GM12864 (cell line): ENCODE measurements around the gene TAAR2.

ENCODE experiments used
- DNase-seq: peaks from one replicate; pipeline ENCODE4 v3.0.0-alpha.2; 2011; ENCODE audit warnings: low read depth
- H3K4me3 ChIP-seq: 2 replicates; pipeline ENCODE4 v1.5.1; 2011; ENCODE audit warnings: mild to moderate bottlenecking, low read depth, low read length, control low read depth
- TF ChIP-seq, protein P1 (sequence below): IDR thresholded peaks from 2 replicates; pipeline ENCODE4 v1.5.1; 2011; ENCODE audit warnings: low read depth, mild to moderate bottlenecking, moderate library complexity, low read length, control low read depth, inconsistent platforms; ENCODE audit errors: missing control alignments

Gene TAAR2

DNA sequence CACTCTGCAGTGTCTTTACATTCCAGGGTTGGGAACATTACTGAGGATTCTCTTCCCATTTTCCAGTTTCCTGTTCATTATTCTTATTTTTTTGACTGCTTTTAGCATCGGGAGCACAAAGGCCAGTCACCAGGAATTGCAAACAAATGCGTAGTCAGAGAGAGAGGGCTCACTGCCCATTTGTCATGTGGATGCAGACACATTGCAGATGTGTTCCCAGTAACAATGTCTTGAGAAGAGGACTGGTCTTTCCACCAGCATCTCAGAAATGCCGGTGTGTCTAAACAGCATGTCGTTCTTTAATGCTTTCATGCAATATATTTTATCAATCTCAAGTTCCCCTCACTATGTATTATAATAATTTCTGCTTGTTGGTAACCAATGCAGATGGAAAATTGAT lies 54.9 kb downstream of the TAAR2 start:
- DNase-seq, result no peak
- TF ChIP-seq, protein P1, sequence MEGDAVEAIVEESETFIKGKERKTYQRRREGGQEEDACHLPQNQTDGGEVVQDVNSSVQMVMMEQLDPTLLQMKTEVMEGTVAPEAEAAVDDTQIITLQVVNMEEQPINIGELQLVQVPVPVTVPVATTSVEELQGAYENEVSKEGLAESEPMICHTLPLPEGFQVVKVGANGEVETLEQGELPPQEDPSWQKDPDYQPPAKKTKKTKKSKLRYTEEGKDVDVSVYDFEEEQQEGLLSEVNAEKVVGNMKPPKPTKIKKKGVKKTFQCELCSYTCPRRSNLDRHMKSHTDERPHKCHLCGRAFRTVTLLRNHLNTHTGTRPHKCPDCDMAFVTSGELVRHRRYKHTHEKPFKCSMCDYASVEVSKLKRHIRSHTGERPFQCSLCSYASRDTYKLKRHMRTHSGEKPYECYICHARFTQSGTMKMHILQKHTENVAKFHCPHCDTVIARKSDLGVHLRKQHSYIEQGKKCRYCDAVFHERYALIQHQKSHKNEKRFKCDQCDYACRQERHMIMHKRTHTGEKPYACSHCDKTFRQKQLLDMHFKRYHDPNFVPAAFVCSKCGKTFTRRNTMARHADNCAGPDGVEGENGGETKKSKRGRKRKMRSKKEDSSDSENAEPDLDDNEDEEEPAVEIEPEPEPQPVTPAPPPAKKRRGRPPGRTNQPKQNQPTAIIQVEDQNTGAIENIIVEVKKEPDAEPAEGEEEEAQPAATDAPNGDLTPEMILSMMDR, result no peak
- no peak overlapping the region for H3K4me3 ChIP-seq

DNA sequence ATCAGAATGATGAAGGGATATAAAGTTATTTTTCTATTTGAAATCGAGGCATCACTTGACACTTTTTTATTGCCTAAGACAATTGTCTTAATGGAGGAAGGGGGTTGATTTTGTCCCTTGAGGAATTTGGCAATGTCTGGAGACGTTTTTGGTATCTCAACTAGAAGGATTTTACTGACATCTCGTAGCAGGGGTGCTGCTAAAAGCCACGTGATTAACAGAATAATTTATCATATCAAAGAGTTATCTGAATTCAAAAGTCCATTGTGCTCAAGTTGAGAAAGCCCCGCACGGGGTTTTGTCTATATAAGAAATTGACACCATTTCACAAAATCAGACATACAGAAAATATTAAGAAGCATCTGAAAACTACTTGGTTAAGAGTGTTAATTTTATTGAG lies 55.5 kb downstream of the TAAR2 start:
- DNase-seq, result no peak
- TF ChIP-seq, protein P1, result no peak
- H3K4me3 ChIP-seq, result no peak overlapping the region

DNA sequence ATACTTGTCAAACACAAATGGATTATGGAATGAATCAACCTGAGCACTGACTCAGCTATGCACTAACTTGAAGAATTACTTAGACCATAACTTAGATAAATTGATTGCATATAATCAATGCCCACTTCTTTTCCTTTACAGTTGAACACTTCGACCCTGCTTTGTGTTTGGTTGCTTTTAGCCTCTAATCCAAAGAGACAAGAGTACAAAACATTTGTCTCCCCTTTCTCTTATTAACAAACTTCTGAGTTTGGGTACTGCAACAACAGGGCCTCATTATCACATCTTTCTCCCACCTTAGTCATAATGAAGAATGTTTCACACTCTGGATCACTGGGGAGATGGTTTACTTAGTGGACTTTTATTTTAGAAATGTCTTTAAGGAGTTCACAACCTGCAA lies 56.5 kb downstream of the TAAR2 start:
- TF ChIP-seq, protein P1, result no peak
- DNase-seq, result no peak
- H3K4me3 ChIP-seq, result no peak overlapping the region
